HepG2 (cell line): ENCODE measurements around the gene USP9X. TPM values are rescaled to one million over a fixed set of nuclear protein-coding genes. Genes with fewer than 3 reads are reported as not detected.

Source experiments
- ATAC-seq: fragments of 200-7000 bp; cut with Tn5 transposase; 3 replicates; pipeline ENCODE4 v1.9.1; 2020; ENCODE audit warnings: mild to moderate bottlenecking, moderate library complexity
- BruUV-seq: library from RNA; stranded (reverse); fragments of 400-500 nt; replicated peaks from 2 replicates; lab custom pipeline; 2021; lab: Mats Ljungman, UMichigan
- CTCF ChIA-PET: fragments of 300-600 bp; formaldehyde crosslinking; extraction: SDS; loops from one replicate; lab custom pipeline; 2021; ENCODE audit warnings: low total read pairs, inconsistent platforms, low intra/inter-chr PET ratio; lab: Yijun Ruan, JAX
- POLR2A ChIA-PET: fragments of 350-600 bp; sonication (Branson Sonifier 250); formaldehyde crosslinking; loops from one replicate; lab custom pipeline; 2020; ENCODE audit warnings: antibody characterized with exemption, inconsistent platforms; lab: Yijun Ruan, JAX
- DNase-seq: peaks from one replicate; pipeline ENCODE4 v3.0.0-alpha.2; 2015; ENCODE audit warnings: low spot score
- FAIRE-seq: peaks from 3 replicates; lab custom pipeline; 2011; peaks lifted over from hg19 to GRCh38; lab: Jason Lieb, UNC
- H2AFZ ChIP-seq: one replicate; pipeline ENCODE4 v1.6.1; 2011; ENCODE audit warnings: low read length, inconsistent platforms
- H3K27ac ChIP-seq: fragments of 300-600 bp; 3 replicates; pipeline ENCODE4 v1.8.0; 2011; ENCODE audit warnings: mixed run types, mild to moderate bottlenecking, mixed read lengths, low read length, inconsistent platforms; ENCODE audit not compliant: insufficient read depth; ENCODE audit errors: extremely low read length
- H3K27me3 ChIP-seq, 2 experiments: fragments of 200-600 bp in 1 of 2; 2 replicates in 1 of 2; 3 replicates in 1 of 2; pipeline versions ENCODE4 v1.6.0 to v1.8.0; 2011; ENCODE audit warnings: low read length in 2 of 2, mild to moderate bottlenecking in 2 of 2, moderate library complexity in 2 of 2, inconsistent platforms in 1 of 2; ENCODE audit not compliant: insufficient read depth in 2 of 2, control insufficient read depth in 1 of 2
- H3K36me3 ChIP-seq, 2 experiments: fragments of 200-600 bp in 1 of 2; replicated peaks in 1 of 2; 2 replicates in 1 of 2; 3 replicates in 1 of 2; pipeline versions ENCODE4 v1.5.1 to v1.8.0; 2011; ENCODE audit warnings: low read length in 2 of 2, inconsistent platforms in 1 of 2; ENCODE audit not compliant: insufficient read depth in 2 of 2, control insufficient read depth in 1 of 2
- H3K4me1 ChIP-seq: 2 replicates; pipeline ENCODE4 v1.5.1; 2012; ENCODE audit warnings: low read length, inconsistent platforms; ENCODE audit not compliant: insufficient read depth
- H3K4me2 ChIP-seq: 2 replicates; pipeline ENCODE4 v1.6.0; 2011; ENCODE audit warnings: low read depth, low read length, inconsistent platforms
- H3K4me3 ChIP-seq, 3 experiments: fragments of 200-600 bp in 1 of 3; sonication (generic), shearing (Covaris generic) in 1 of 3; replicated peaks in 1 of 3; 2 replicates each; pipeline ENCODE4 v1.5.1; 2011 to 2016; ENCODE audit warnings: low read length in 3 of 3, inconsistent platforms in 2 of 3, low read depth in 2 of 3, mild to moderate bottlenecking in 2 of 3, control low read depth in 1 of 3, mixed read lengths in 1 of 3; ENCODE audit not compliant: insufficient read depth in 1 of 3
- H3K79me2 ChIP-seq: one replicate; pipeline ENCODE4 v1.6.1; 2011; ENCODE audit warnings: low read length, inconsistent platforms; ENCODE audit not compliant: insufficient read depth
- H3K9ac ChIP-seq: 2 replicates; pipeline ENCODE4 v1.6.0; 2011; ENCODE audit warnings: mild to moderate bottlenecking, low read depth, low read length, inconsistent platforms; ENCODE audit not compliant: insufficient read depth
- H3K9me3 ChIP-seq: 2 replicates; pipeline ENCODE4 v1.5.1; 2012; ENCODE audit warnings: mild to moderate bottlenecking, low read length
- H4K20me1 ChIP-seq: 2 replicates; pipeline ENCODE4 v1.6.0; 2011; ENCODE audit warnings: inconsistent platforms, mild to moderate bottlenecking, low read length, moderate library complexity; ENCODE audit not compliant: insufficient read depth
- DNMT1 ChIP-seq: sonication (generic); formaldehyde crosslinking; IDR thresholded peaks from 2 replicates; pipeline ENCODE4 v1.5.1; 2020; ENCODE audit warnings: mild to moderate bottlenecking, missing genetic modification reagents
- HDAC1 ChIP-seq: sonication (generic); formaldehyde crosslinking; IDR thresholded peaks from 2 replicates; pipeline ENCODE4 v1.5.1; 2020; ENCODE audit warnings: mild to moderate bottlenecking, missing genetic modification reagents
- MYC ChIP-seq: sonication (generic); formaldehyde crosslinking; IDR thresholded peaks from 2 replicates; pipeline ENCODE4 v1.9.0; 2021; ENCODE audit warnings: missing genetic modification reagents, borderline replicate concordance
- NR2F6 ChIP-seq, 2 experiments: IDR thresholded peaks; 2 replicates each; pipeline ENCODE4 v1.6.1; 2016; ENCODE audit warnings: antibody characterized with exemption in 1 of 2, mild to moderate bottlenecking in 1 of 2
- RARG ChIP-seq: sonication (generic); formaldehyde crosslinking; IDR thresholded peaks from 2 replicates; pipeline ENCODE4 v1.4.0; 2020; ENCODE audit warnings: low read depth, mild to moderate bottlenecking, missing genetic modification reagents
- REL ChIP-seq: sonication (generic); formaldehyde crosslinking; conservative IDR thresholded peaks from 2 replicates; pipeline ENCODE4 v1.8.0; 2022; ENCODE audit warnings: mild to moderate bottlenecking, missing genetic modification reagents, moderate library complexity
- SALL1 ChIP-seq: sonication (generic); formaldehyde crosslinking; IDR thresholded peaks from 2 replicates; pipeline ENCODE4 v1.8.0; 2022; ENCODE audit warnings: mild to moderate bottlenecking, missing genetic modification reagents
- SP140L ChIP-seq: sonication (generic); formaldehyde crosslinking; IDR thresholded peaks from 2 replicates; pipeline ENCODE4 v1.4.0; 2020; ENCODE audit warnings: missing genetic modification reagents, borderline replicate concordance
- TCF7 ChIP-seq: sonication (generic); IDR thresholded peaks from 2 replicates; pipeline ENCODE4 v1.6.1; 2016; ENCODE audit warnings: antibody characterized with exemption, low read depth
- ZFP41 ChIP-seq: sonication (generic); formaldehyde crosslinking; IDR thresholded peaks from 2 replicates; pipeline ENCODE4 v1.4.0; 2020; ENCODE audit warnings: mild to moderate bottlenecking, missing genetic modification reagents, borderline replicate concordance
- ZNF232 ChIP-seq: sonication (generic); formaldehyde crosslinking; IDR thresholded peaks from 2 replicates; pipeline ENCODE4 v1.4.0; 2020; ENCODE audit warnings: missing genetic modification reagents, borderline replicate concordance
- ZNF282 ChIP-seq: fragments of 450-650 bp; IDR thresholded peaks from 2 replicates; pipeline ENCODE4 v1.6.1; 2018; ENCODE audit not compliant: partially characterized antibody
- ZNF549 ChIP-seq: sonication (generic); formaldehyde crosslinking; IDR thresholded peaks from 2 replicates; pipeline ENCODE4 v1.5.0; 2020; ENCODE audit warnings: missing genetic modification reagents
- ZNF589 ChIP-seq: sonication (generic); formaldehyde crosslinking; conservative IDR thresholded peaks from 2 replicates; pipeline ENCODE4 v1.8.0; 2022; ENCODE audit warnings: mild to moderate bottlenecking, moderate library complexity, missing genetic modification reagents
- ZNF740 ChIP-seq: sonication (generic); formaldehyde crosslinking; IDR thresholded peaks from 2 replicates; pipeline ENCODE4 v1.4.0; 2020; ENCODE audit warnings: missing genetic modification reagents
- WGBS: methylation state at CpG from one replicate; pipeline ENCODE4 v1.1.6; 2017; ENCODE audit warnings: low lambda C conversion rate; 5-methylcytosine and 5-hydroxymethylcytosine counted together
- in situ Hi-C: cut with HindIII; loops from 2 replicates; pipeline ENCODE4 v1.10.0; 2017; ENCODE audit warnings: low pct_unique_long_range_greater_than_20kb; ENCODE audit not compliant: extremely low pct_ligation_motif_present
- intact Hi-C: fragments of 100-400 bp; cut with micrococcal nuclease; formaldehyde crosslinking; loops from one replicate; pipeline ENCODE4 v1.10.0; 2022; ENCODE audit not compliant: unreplicated experiment
- polyA plus RNA-seq, 8 experiments: library from polyadenylated mRNA; depleted of rRNA in 3 of 8; stranded (reverse) in 7 of 8; unstranded in 1 of 8; fragments of >200 nt; fragmentation: Illumina TruSeq in 4 of 8; extraction: Trizol in 4 of 8; gene quantifications; 2 replicates each; pipeline versions ENCODE4 v1.2.1 to v1.2.3, GENCODE V29; 2011 to 2016; ENCODE audit warnings: low read depth in 4 of 8, missing spikeins in 1 of 8, mixed read lengths in 1 of 8; ENCODE audit not compliant: insufficient read depth in 1 of 8
- total RNA-seq, 5 experiments: library from RNA; depleted of rRNA; stranded (reverse); fragments of >200 nt; fragmentation: Illumina TruSeq; extraction: Trizol; gene quantifications; 2 replicates each; pipeline ENCODE4 v1.2.3, GENCODE V29; 2016; ENCODE audit warnings: low read depth in 1 of 5
- TF ChIP-seq, protein P1 (sequence below): sonication (generic); formaldehyde crosslinking; IDR thresholded peaks from 2 replicates; pipeline ENCODE4 v1.4.0; 2020; ENCODE audit warnings: missing genetic modification reagents
- TF ChIP-seq, protein P2 (sequence below): sonication (generic); formaldehyde crosslinking; IDR thresholded peaks from 2 replicates; pipeline ENCODE4 v1.4.0; 2020; ENCODE audit warnings: missing genetic modification reagents, mild to moderate bottlenecking, borderline replicate concordance

USP9X gene
- total and polyA plus RNA-seq, 2 of the 13 experiments (the other 11 are each of a cell fraction or from before 2014, with no cell fraction given): 22.2 to 40.5 TPM

- in situ Hi-C loops (no loop called here), intact Hi-C loops (no loop called here)
- CTCF ChIA-PET: no interaction called here
- Histone ChIP-seq H2AFZ (no peak overlapping the region), H3K4me1 (peaks cover 28% of the 10 kb centered on the region), H3K4me2 (no peak overlapping the region), H3K36me3 (no peaks in the 10 kb centered on the region; a peak in 1 of 5 replicates), H3K9me3 (no peaks in the 10 kb centered on the region), H3K4me3 (no peak overlapping the region), H3K27me3 (no peaks in the 10 kb centered on the region), H3K27ac (no peak overlapping the region), H3K9ac (no peak overlapping the region), H3K79me2 (peaks cover 87% of the 10 kb centered on the region), H4K20me1 (peaks cover 69% of the 10 kb centered on the region)
- no peak for ATAC-seq
- no TSS peak for BruUV-seq
- no peak for FAIRE-seq
- POLR2A ChIA-PET: no interaction called here
- DNase-seq: no peak
- TF ChIP-seq HDAC1 (CRISPR knock-in tag) (no peak), ZNF549 (CRISPR knock-in tag) (no peak), ZNF282 (no peak), DNMT1 (CRISPR knock-in tag) (no peak), ZFP41 (CRISPR knock-in tag) (no peak), MYC (CRISPR knock-in tag) (no peak)
- TF ChIP-seq, protein P1, sequence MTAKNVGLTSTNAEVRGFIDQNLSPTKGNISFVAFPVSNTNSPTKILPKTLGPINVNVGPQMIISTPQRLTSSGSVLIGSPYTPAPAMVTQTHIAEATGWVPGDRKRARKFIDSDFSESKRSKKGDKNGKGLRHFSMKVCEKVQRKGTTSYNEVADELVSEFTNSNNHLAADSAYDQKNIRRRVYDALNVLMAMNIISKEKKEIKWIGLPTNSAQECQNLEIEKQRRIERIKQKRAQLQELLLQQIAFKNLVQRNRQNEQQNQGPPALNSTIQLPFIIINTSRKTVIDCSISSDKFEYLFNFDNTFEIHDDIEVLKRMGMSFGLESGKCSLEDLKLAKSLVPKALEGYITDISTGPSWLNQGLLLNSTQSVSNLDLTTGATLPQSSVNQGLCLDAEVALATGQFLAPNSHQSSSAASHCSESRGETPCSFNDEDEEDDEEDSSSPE (CRISPR knock-in tag): no peak
Measured at GRCh38 chrX:41097326-41097725, 12.1 kb downstream of the USP9X start.

- CTCF ChIA-PET: no interaction called here
- TF ChIP-seq SP140L (CRISPR knock-in tag) (no peak), NR2F6 (IDR thresholded peaks at IDR 0.05) (no peak), NR2F6 (CRISPR knock-in tag; IDR thresholded peaks at IDR 0.05) (no peak), ZNF232 (no peak), SALL1 (CRISPR knock-in tag) (no peak), REL (CRISPR knock-in tag) (no peak), RARG (CRISPR knock-in tag) (no peak), TCF7 (no peak), ZNF589 (CRISPR knock-in tag) (no peak), ZNF740 (CRISPR knock-in tag) (no peak)
- TF ChIP-seq, protein P2, sequence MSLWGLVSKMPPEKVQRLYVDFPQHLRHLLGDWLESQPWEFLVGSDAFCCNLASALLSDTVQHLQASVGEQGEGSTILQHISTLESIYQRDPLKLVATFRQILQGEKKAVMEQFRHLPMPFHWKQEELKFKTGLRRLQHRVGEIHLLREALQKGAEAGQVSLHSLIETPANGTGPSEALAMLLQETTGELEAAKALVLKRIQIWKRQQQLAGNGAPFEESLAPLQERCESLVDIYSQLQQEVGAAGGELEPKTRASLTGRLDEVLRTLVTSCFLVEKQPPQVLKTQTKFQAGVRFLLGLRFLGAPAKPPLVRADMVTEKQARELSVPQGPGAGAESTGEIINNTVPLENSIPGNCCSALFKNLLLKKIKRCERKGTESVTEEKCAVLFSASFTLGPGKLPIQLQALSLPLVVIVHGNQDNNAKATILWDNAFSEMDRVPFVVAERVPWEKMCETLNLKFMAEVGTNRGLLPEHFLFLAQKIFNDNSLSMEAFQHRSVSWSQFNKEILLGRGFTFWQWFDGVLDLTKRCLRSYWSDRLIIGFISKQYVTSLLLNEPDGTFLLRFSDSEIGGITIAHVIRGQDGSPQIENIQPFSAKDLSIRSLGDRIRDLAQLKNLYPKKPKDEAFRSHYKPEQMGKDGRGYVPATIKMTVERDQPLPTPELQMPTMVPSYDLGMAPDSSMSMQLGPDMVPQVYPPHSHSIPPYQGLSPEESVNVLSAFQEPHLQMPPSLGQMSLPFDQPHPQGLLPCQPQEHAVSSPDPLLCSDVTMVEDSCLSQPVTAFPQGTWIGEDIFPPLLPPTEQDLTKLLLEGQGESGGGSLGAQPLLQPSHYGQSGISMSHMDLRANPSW: no peak
Measured at GRCh38 chrX:41100200-41100599, 15.0 kb downstream of the USP9X start.

More at GRCh38 chrX:41100200-41100599, 15.0 kb downstream of the USP9X start:
- Histone ChIP-seq H3K27ac (no peak overlapping the region), H3K79me2 (peaks cover 89% of the 10 kb centered on the region), H3K4me3 (no peak overlapping the region), H3K4me2 (no peak overlapping the region), H3K9me3 (no peaks in the 10 kb centered on the region), H3K4me1 (peaks cover 10% of the 10 kb centered on the region), H3K36me3 (no peaks in the 10 kb centered on the region), H4K20me1 (peaks cover 66% of the 10 kb centered on the region), H3K27me3 (no peaks in the 10 kb centered on the region), H2AFZ (no peak overlapping the region), H3K9ac (no peak overlapping the region)
- ATAC-seq (no peak), FAIRE-seq (no peak), DNase-seq (no peak)
- POLR2A ChIA-PET: no interaction called here
- 96% methylated on average over 3 of the region's 3 CpGs for WGBS
- intact Hi-C loops (no loop called here), in situ Hi-C loops (no loop called here)
- BruUV-seq: no TSS peak
